Mucosa of descending colon (tissue), 3 donors: Measurements from ENCODE around the gene STIMATE. TPM values are rescaled to one million over a fixed set of nuclear protein-coding genes. Genes with fewer than 3 reads are reported as not detected.
A peak's percentile ranks its signal among the peaks of the same experiment; 100 is the strongest.

Source experiments
- ATAC-seq: fragments of 200-7000 bp; cut with Tn5 transposase; one replicate; pipeline ENCODE4 v1.9.1; 2020; ENCODE audit warnings: mild to moderate bottlenecking, moderate library complexity
- DNase-seq, 3 donors: peaks; one replicate each; pipeline ENCODE4 v3.0.0-alpha.2; 2020
- H3K36me3 ChIP-seq: fragments of 200-600 bp; one replicate; pipeline ENCODE4 v1.8.0; 2021; ENCODE audit warnings: low read depth, mild to moderate bottlenecking
- H3K4me1 ChIP-seq: fragments of 200-600 bp; one replicate; pipeline ENCODE4 v1.8.0; 2021; ENCODE audit warnings: low read depth, mild to moderate bottlenecking
- H3K4me3 ChIP-seq: fragments of 200-600 bp; one replicate; pipeline ENCODE4 v1.8.0; 2021; ENCODE audit warnings: mild to moderate bottlenecking
- H3K9me3 ChIP-seq: fragments of 200-600 bp; one replicate; pipeline ENCODE4 v1.8.0; 2021; ENCODE audit warnings: mild to moderate bottlenecking
- intact Hi-C, 2 donors: fragments of 100-400 bp; cut with DNase I in 1 of 2; cut with micrococcal nuclease in 1 of 2; formaldehyde crosslinking; loops; one replicate each; pipeline versions ENCODE4 v1.11.0 to v1.11.1; 2022; cut with DNase I, micrococcal nuclease
- total RNA-seq, 3 donors: library from RNA; stranded (reverse); fragmentation: NEBNext Ultra II Directional in 2 of 3; extraction: Animal tissue kit (Norgen Biotek cat#: 25700) in 2 of 3; gene quantifications; one replicate each; pipeline versions ENCODE4 v1.2.1 to v1.2.4, GENCODE V29; 2021 to 2023
- TF ChIP-seq, protein P1 (sequence below): fragments of 200-600 bp; IDR thresholded peaks from one replicate; pipeline ENCODE4 v1.8.0; 2022; ENCODE audit warnings: antibody characterized with exemption, mild to moderate bottlenecking
- donor health status: DM: no; HTN: no; CAD: no; lungs with moderate emphysema.
- donor health status: DM: no; HTN: no; CAD: no.
- donor health status: DM: no; HTN: yes; CAD: no.

The STIMATE gene
- total RNA-seq, 3 donors from 2014 or later: 9.3 to 14.8 (median 11.1) TPM

DNA sequence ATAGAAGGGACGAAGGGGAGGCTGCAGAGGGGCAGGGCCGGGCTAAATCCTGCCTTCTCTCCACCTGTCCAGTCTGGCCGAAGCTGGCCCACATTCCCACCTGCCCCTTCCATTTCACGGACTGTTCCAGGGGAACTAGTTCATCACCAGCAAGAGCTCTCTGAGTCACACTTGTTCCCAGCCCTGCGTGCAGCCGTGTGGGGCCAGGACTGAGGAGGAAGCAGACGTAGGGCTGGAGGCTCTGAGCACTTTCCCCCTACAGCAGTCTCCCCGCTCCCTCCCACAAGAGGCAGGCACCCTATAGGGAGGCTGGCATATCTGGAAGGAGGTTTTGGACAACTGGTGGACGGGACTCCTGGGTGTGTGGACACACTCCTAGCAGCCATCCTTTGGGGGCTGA, 69.9 kb downstream of the STIMATE start:
- Histone ChIP-seq H3K4me1 (peaks cover 4% of the 10 kb centered on the region), H3K36me3 (no peaks in the 10 kb centered on the region), H3K4me3 (no peak overlapping the region), H3K9me3 (no peaks in the 10 kb centered on the region)
- intact Hi-C loops: no loop called here
- ATAC-seq (no peak), DNase-seq (no peak)
- TF ChIP-seq, protein P1, sequence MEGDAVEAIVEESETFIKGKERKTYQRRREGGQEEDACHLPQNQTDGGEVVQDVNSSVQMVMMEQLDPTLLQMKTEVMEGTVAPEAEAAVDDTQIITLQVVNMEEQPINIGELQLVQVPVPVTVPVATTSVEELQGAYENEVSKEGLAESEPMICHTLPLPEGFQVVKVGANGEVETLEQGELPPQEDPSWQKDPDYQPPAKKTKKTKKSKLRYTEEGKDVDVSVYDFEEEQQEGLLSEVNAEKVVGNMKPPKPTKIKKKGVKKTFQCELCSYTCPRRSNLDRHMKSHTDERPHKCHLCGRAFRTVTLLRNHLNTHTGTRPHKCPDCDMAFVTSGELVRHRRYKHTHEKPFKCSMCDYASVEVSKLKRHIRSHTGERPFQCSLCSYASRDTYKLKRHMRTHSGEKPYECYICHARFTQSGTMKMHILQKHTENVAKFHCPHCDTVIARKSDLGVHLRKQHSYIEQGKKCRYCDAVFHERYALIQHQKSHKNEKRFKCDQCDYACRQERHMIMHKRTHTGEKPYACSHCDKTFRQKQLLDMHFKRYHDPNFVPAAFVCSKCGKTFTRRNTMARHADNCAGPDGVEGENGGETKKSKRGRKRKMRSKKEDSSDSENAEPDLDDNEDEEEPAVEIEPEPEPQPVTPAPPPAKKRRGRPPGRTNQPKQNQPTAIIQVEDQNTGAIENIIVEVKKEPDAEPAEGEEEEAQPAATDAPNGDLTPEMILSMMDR: no peak

DNA sequence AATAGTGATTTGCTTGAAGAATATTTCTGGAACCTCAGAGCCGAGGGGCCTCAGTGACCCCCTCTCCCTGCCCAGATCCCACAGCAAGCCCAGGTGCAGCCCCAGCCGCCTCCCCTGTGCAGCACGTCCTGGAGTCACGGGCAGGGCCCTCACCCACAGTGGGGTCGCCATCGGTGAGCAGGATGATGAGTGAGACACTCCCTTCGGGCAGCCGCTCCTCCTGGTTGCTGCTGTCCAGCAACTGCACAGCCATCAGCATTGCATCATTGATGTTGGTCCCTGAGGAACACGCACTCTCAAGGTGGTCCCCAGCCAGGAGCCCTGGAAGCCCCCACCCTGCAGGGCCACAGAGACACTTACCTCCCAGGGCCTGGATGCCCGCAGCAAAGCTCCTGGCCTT, 73.3 kb downstream of the STIMATE start:
- no peak overlapping the region for H3K4me3 ChIP-seq
- TF ChIP-seq, protein P1: no peak
- intact Hi-C loops: no loop called here

DNA sequence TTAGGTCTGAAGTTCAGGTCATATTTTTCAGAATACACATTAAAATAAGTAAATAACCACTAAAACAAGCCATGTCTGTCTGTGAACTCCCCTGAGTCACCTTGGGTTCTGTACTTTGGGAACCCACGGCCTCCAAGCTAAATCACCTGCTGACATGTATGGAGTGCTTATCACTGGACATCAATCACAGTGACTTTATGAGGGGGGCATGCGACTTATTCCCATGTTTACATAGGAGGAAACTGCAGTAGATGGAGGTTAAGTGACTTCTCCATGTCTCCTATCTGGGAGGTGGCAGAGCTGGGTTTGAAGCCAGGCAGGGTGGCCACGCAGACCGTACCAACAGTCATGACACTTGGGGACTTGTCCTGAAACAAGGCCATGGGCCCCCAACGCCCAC, 75.0 kb downstream of the STIMATE start:
- Histone ChIP-seq H3K4me3 (no peak overlapping the region), H3K36me3 (no peaks in the 10 kb centered on the region), H3K4me1 (no peaks in the 10 kb centered on the region), H3K9me3 (no peaks in the 10 kb centered on the region)
- ATAC-seq (no peak), DNase-seq (no peak)
- TF ChIP-seq, protein P1: no peak
- intact Hi-C loops: no loop called here

More for the DNA sequence above, 73.3 kb downstream of the STIMATE start:
- ATAC-seq: no peak
- Histone ChIP-seq H3K9me3 (no peaks in the 10 kb centered on the region), H3K4me1 (no peaks in the 10 kb centered on the region), H3K36me3 (no peaks in the 10 kb centered on the region)
- no peak for DNase-seq

DNA sequence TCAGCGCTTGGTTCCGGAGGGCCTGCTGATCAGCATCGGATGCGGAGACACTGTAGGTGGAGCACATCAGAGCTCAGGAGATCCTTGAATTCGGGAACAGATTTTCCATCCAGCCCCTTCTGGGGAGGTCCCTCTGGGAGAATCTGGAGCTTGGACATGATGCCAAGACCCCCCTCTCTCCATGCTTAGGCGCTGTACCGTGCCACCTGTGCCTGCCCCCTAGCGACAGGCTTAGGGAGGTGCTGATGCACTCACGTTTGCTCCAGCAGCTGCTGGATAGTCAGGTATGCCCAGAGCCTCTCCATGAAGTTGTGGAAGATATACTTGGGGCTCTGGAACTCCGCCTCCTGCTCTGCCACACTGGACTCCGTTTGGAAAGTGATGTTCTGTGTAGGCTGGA, 76.6 kb downstream of the STIMATE start:
- H3K4me3 ChIP-seq: no peak overlapping the region
- intact Hi-C loops: no loop called here
- TF ChIP-seq, protein P1: no peak
- ATAC-seq (peak; percentile 57), DNase-seq (peak in 1 of 3 donors; percentile 24)
- no peaks in the 10 kb centered on the region for H3K4me1 ChIP-seq
- no peaks in the 10 kb centered on the region for H3K9me3 ChIP-seq
- H3K36me3 ChIP-seq: no peaks in the 10 kb centered on the region

DNA sequence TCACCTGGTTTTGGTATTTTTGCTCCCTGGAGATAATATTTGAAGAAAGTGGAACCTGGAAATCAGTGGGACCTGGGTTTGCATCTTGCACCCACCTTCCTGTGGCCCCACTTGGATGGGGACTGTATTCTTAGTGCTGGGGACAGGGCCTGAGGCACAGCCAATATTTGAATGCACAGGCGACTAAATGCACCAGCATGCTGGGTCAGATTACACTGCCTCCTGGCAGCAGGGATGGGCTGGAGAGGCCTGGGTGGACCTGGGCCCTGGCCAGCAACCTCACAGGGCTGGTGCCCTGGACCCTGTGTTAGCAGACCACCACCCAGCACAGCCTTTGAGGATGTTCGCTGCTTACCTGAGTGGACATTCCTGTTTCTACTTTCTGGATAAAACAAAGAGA, 77.4 kb downstream of the STIMATE start:
- Histone ChIP-seq H3K4me1 (no peaks in the 10 kb centered on the region), H3K4me3 (no peak overlapping the region), H3K9me3 (no peaks in the 10 kb centered on the region), H3K36me3 (no peaks in the 10 kb centered on the region)
- DNase-seq (no peak), ATAC-seq (no peak)
- intact Hi-C loops: no loop called here
- TF ChIP-seq, protein P1: no peak

DNA sequence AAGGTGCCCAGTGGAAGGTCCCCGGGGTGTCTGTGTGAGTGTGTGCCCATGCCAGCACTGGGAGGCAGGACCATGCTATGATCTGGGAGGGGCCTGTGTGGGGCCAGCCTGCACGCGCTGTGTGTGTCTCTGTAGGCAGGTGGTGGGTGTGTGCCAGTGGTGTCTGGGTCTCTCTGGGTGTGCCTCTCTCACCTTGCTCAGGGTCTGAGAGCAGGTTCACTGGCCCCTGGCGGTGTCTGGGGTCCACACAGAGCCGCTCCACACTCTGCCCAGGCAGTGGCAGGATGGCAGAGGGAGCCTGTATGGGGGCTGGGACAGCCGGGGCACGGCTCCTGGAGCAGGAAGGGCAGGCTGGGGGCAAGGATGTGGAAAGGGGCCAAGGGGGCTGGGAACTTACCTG, 79.5 kb downstream of the STIMATE start:
- TF ChIP-seq, protein P1: no peak
- H3K36me3 ChIP-seq: no peaks in the 10 kb centered on the region
- no peaks in the 10 kb centered on the region for H3K9me3 ChIP-seq
- H3K4me1 ChIP-seq: no peaks in the 10 kb centered on the region
- DNase-seq: no peak
- H3K4me3 ChIP-seq: no peak overlapping the region
- intact Hi-C loops: no loop called here
- ATAC-seq: no peak
